ENCODE data around the gene MPV17L2.

DNA sequence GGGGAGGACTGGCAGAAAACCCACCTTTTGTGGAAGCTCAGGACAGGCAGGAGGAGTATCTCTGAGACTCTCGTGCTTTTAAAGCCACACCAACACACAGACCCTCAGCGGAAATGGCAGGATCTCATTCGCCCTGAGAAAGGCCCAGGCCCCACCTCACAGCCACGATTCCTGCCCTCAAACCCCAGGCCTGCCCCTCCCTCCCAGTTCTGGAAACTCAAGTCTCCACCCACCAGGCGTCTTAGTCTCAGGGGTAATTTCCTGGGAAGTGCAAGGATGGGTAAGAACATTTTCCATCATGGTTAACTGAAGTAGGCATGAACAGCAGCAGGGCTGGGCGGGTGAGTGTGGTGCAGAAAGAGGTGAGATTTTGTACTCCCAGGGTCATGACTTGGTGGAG lies 41.2 kb downstream of the MPV17L2 start:
- TF ChIP-seq, protein P1, sequence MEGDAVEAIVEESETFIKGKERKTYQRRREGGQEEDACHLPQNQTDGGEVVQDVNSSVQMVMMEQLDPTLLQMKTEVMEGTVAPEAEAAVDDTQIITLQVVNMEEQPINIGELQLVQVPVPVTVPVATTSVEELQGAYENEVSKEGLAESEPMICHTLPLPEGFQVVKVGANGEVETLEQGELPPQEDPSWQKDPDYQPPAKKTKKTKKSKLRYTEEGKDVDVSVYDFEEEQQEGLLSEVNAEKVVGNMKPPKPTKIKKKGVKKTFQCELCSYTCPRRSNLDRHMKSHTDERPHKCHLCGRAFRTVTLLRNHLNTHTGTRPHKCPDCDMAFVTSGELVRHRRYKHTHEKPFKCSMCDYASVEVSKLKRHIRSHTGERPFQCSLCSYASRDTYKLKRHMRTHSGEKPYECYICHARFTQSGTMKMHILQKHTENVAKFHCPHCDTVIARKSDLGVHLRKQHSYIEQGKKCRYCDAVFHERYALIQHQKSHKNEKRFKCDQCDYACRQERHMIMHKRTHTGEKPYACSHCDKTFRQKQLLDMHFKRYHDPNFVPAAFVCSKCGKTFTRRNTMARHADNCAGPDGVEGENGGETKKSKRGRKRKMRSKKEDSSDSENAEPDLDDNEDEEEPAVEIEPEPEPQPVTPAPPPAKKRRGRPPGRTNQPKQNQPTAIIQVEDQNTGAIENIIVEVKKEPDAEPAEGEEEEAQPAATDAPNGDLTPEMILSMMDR (IDR thresholded peaks at IDR 0.05), result no peak
- TF ChIP-seq POLR2A (IDR thresholded peaks at IDR 0.05) (no peak), EP300 (IDR thresholded peaks at IDR 0.05) (no peak)

All from tibial nerve (tissue), 4 donors.